Spleen (tissue), 11 donors: ENCODE data around the gene GNB1L. TPM values are rescaled to one million over a fixed set of nuclear protein-coding genes. Genes with fewer than 3 reads are reported as not detected.

Experiments used
- DNase-seq: peaks from one replicate; pipeline ENCODE4 v3.0.0-alpha.2; 2020
- H3K27ac ChIP-seq, 8 donors: fragments of 200-600 bp; sonication (generic) in 7 of 8; 1 replicate in 4 of 8; 2 replicates in 4 of 8; pipeline versions ENCODE4 v1.5.0 to v1.8.0; 2016 to 2021; ENCODE audit warnings: inconsistent platforms in 4 of 8, mild to moderate bottlenecking in 4 of 8, moderate library complexity in 1 of 8
- H3K27me3 ChIP-seq, 7 donors: fragments of 200-600 bp; sonication (generic) in 6 of 7; replicated peaks in 1 of 7; 1 replicate in 4 of 7; 2 replicates in 3 of 7; pipeline versions ENCODE4 v1.5.0 to v1.8.0; 2016 to 2021; ENCODE audit warnings: inconsistent platforms in 3 of 7, mild to moderate bottlenecking in 1 of 7
- H3K36me3 ChIP-seq, 6 donors: fragments of 200-600 bp; sonication (generic) in 5 of 6; 1 replicate in 4 of 6; 2 replicates in 2 of 6; pipeline versions ENCODE4 v1.5.0 to v1.8.0; 2016 to 2021; ENCODE audit warnings: inconsistent platforms in 2 of 6
- H3K4me1 ChIP-seq, 6 donors: fragments of 200-600 bp; sonication (generic) in 5 of 6; 1 replicate in 3 of 6; 2 replicates in 3 of 6; pipeline versions ENCODE4 v1.5.0 to v1.8.0; 2016 to 2021; ENCODE audit warnings: inconsistent platforms in 3 of 6
- H3K4me3 ChIP-seq, 8 donors: fragments of 200-600 bp; sonication (generic) in 7 of 8; 1 replicate in 4 of 8; 2 replicates in 4 of 8; pipeline versions ENCODE4 v1.5.0 to v1.8.0; 2016 to 2021; ENCODE audit warnings: inconsistent platforms in 4 of 8, mild to moderate bottlenecking in 4 of 8, moderate library complexity in 2 of 8
- H3K9me3 ChIP-seq, 8 donors: fragments of 200-600 bp; sonication (generic) in 7 of 8; 1 replicate in 4 of 8; 2 replicates in 4 of 8; pipeline versions ENCODE4 v1.5.0 to v1.8.0; 2016 to 2021; ENCODE audit warnings: inconsistent platforms in 4 of 8
- POLR2A ChIP-seq, 3 donors: fragments of 450-650 bp; IDR thresholded peaks; one replicate each; pipeline ENCODE4 v1.5.1; 2017; ENCODE audit warnings: antibody characterized with exemption in 3 of 3, mild to moderate bottlenecking in 1 of 3
- POLR2AphosphoS5 ChIP-seq, 3 donors: sonication (generic); formaldehyde crosslinking; IDR thresholded peaks; one replicate each; pipeline ENCODE4 v1.5.1; 2017; ENCODE audit warnings: antibody characterized with exemption in 3 of 3
- WGBS, 5 donors: extraction: QIAGEN DNeasy Blood & Tissue Kit in 3 of 5; methylation state at CpG; one replicate each; pipeline versions ENCODE4 v1.1.5 to v1.1.7; 2013 to 2018; 5-methylcytosine and 5-hydroxymethylcytosine counted together
- intact Hi-C: fragments of 100-400 bp; cut with DNase I; formaldehyde crosslinking; loops from one replicate; pipeline ENCODE4 v1.15.0; 2023; ENCODE audit warnings: low total_unique reads
- polyA plus RNA-seq, 3 donors: library from polyadenylated mRNA; stranded (reverse); fragments of 200-250 nt; gene quantifications; one replicate each; pipeline ENCODE4 v1.2.1, GENCODE V29; 2013
- total RNA-seq, 7 donors: library from RNA; depleted of rRNA in 3 of 7; stranded (reverse); fragments of >200 nt in 3 of 7; fragmentation: NEBNext Ultra II Directional in 4 of 7; extraction: Animal tissue kit (Norgen Biotek cat#: 25700) in 4 of 7; gene quantifications; one replicate each; pipeline versions ENCODE4 v1.1.0 to v1.2.1, GENCODE V29; 2016 to 2021
- TF ChIP-seq, protein P1 (sequence below), 11 experiments: fragments of 200-600 bp in 7 of 11; fragments of 450-650 bp in 4 of 11; sonication (generic) in 4 of 11; IDR thresholded peaks in 8 of 11; conservative IDR thresholded peaks in 3 of 11; 1 replicate in 7 of 11; 2 replicates in 4 of 11; pipeline versions ENCODE4 v1.4.0 to v1.8.0; 2016 to 2021; ENCODE audit warnings: antibody characterized with exemption in 11 of 11, inconsistent platforms in 4 of 11, mild to moderate bottlenecking in 1 of 11
- donor health status: healthy with polysubstance abuse.
- donor health status: DM: no; HTN: no; CAD: no; lungs with moderate emphysema.
- donor health status: DM: no; HTN: no; CAD: no.
- donor health status: Bipolar disorder and iron deficiency.
- donor health status: healthy.
- donor health status: DM: no; HTN: no; CAD: no.
- donor health status: DM: yes; HTN: yes; CAD: no.

The GNB1L gene
- total and polyA plus RNA-seq, 10 donors, result 5.7 to 10.4 (median 7.9) TPM

DNA sequence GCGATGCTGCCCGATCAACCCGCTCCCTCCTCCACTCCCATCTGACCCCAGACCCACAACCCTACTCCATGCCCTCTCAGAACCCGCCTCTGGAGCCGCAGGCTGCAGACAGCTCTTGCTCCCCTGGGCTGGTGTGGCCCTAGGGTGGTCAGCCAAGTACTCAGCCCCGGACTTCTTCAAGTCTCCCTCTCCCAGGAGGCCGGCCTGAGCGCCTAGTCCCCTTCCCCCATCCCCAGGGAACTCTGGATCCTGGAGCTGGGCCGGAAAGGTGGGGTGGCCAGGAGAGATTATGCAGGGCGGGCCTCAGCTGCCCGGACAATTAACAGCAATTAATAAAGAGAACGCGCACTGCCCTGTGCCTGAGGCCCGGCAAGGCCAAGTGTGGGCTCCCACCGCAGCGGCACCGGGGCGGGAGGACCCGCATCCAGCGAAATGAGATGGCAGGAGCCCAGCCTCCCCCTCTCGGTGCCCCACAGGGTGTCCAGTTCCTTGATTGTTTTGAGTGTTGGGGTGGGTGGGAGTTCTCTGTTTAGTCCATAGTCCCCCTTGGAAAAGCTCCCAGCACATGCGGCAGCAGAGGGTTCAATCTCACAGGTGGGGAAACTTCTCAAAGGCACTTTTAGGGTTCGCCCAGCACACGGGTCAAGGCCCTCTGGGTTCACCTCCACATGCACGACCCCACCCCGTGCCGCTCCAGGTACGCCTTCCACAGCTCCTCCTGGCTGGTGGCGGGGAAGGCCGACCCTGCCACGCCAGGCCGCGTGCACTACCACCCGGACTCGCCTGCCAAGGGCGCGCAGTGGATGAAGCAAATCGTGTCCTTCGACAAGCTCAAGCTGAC lies 91.0 kb downstream of the GNB1L start:
- intact Hi-C loops, result no loop called here
- H3K36me3 ChIP-seq, result no peaks in the 10 kb centered on the region
- no peaks in the 10 kb centered on the region for H3K9me3 ChIP-seq
- no peak overlapping the region for H3K4me3 ChIP-seq
- H3K4me1 ChIP-seq, result peaks cover 6 to 66% (median 57%) of the 10 kb centered on the region in 6 donors
- no peak overlapping the region for H3K27ac ChIP-seq
- no peak for DNase-seq
- TF ChIP-seq POLR2AphosphoS5 (IDR thresholded peaks at IDR 0.05) (no peak), POLR2A (IDR thresholded peaks at IDR 0.05) (no peak)
- TF ChIP-seq, protein P1, sequence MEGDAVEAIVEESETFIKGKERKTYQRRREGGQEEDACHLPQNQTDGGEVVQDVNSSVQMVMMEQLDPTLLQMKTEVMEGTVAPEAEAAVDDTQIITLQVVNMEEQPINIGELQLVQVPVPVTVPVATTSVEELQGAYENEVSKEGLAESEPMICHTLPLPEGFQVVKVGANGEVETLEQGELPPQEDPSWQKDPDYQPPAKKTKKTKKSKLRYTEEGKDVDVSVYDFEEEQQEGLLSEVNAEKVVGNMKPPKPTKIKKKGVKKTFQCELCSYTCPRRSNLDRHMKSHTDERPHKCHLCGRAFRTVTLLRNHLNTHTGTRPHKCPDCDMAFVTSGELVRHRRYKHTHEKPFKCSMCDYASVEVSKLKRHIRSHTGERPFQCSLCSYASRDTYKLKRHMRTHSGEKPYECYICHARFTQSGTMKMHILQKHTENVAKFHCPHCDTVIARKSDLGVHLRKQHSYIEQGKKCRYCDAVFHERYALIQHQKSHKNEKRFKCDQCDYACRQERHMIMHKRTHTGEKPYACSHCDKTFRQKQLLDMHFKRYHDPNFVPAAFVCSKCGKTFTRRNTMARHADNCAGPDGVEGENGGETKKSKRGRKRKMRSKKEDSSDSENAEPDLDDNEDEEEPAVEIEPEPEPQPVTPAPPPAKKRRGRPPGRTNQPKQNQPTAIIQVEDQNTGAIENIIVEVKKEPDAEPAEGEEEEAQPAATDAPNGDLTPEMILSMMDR (IDR thresholded peaks at IDR 0.05 in 8 of 11, conservative IDR thresholded peaks at IDR 0.05 in 3 of 11), result no peak
- H3K27me3 ChIP-seq, result peaks cover 9 to 98% (median 92%) of the 10 kb centered on the region in 7 donors
- 66 to 79% (median 75%) methylated on average over 28 to 39 of the region's 39 CpGs for WGBS, 5 donors

GRCh38 chr22:19762568-19763457 lies 91.9 kb downstream of the GNB1L start:
- Histone ChIP-seq H3K4me3 (no peak overlapping the region), H3K27me3 (peaks cover 9 to 98% (median 90%) of the 10 kb centered on the region in 7 donors), H3K4me1 (peaks cover 4 to 66% (median 53%) of the 10 kb centered on the region in 6 donors), H3K9me3 (no peaks in the 10 kb centered on the region), H3K27ac (no peak overlapping the region), H3K36me3 (no peaks in the 10 kb centered on the region)
- DNase-seq, result no peak
- TF ChIP-seq POLR2A (IDR thresholded peaks at IDR 0.05) (no peak), POLR2AphosphoS5 (IDR thresholded peaks at IDR 0.05) (no peak)
- TF ChIP-seq, protein P1 (IDR thresholded peaks at IDR 0.05 in 8 of 11, conservative IDR thresholded peaks at IDR 0.05 in 3 of 11), result no peak
- intact Hi-C loops, result no loop called here
- 79 to 87% (median 82%) methylated on average over 18 to 34 of the region's 34 CpGs for WGBS, 5 donors

DNA sequence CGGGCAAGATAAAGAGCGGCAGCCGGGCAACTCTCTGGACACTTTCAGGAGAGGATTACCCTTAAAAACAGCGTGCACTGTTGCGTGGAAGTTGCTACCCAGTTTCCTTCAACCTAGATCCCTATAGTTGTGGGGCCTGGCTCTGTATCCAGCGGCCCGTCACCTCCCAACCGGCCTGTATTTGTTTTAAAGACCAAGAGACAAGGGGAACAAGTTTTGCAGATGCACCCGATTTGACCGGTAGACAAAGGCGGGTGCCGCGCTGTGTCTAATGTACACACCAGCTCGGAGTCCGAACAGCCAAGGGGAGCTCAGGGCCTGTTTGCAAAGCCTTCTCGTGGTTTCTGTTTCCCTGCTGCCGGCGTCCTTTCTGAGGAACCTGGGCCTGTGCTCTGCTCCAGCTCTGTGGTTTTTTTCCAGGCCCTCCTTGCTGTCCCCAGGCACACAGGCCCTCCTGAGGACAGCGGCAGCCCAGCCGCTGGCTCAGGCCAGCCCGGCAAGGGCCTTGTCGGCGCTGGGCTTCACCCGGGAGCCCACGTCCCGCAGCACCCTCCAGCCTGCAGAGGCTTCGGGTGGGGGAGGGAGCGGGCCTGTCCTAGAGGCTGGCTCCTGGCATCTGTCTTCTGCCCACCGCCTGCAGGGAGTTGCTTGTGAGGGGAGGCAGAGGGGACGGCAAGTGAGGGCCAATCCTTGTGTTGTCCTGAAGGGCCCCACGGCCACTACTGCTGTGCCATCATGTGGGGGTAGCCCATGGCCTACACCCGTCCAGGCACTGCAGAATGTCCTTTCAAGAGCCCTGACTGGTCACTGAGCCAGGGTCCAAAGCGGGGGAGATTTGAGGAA lies 92.7 kb downstream of the GNB1L start:
- 74 to 81% (median 81%) methylated on average over 29 to 33 of the region's 33 CpGs for WGBS, 5 donors
- TF ChIP-seq POLR2A (IDR thresholded peaks at IDR 0.05), result no peak
- no peak for TF ChIP-seq POLR2AphosphoS5 (IDR thresholded peaks at IDR 0.05)
- TF ChIP-seq, protein P1 (IDR thresholded peaks at IDR 0.05 in 8 of 11, conservative IDR thresholded peaks at IDR 0.05 in 3 of 11), result no peak
- Histone ChIP-seq H3K27me3 (peaks cover 9 to 98% (median 88%) of the 10 kb centered on the region in 7 donors), H3K4me3 (no peak overlapping the region), H3K9me3 (no peaks in the 10 kb centered on the region), H3K4me1 (peaks cover 6 to 65% (median 52%) of the 10 kb centered on the region in 6 donors), H3K27ac (no peak overlapping the region), H3K36me3 (no peaks in the 10 kb centered on the region)
- intact Hi-C loops, result no loop called here
- DNase-seq, result no peak
